ENCODE results near the gene ICE2. TPM values are rescaled to one million over a fixed set of nuclear protein-coding genes. Genes with fewer than 3 reads are reported as not detected.

The ICE2 gene
- total and polyA plus RNA-seq, 2 of the 8 experiments (the other 6 are each of a cell fraction or from before 2014, with no cell fraction given), result 40.0 to 87.3 TPM

- no peak for TF ChIP-seq POLR2AphosphoS5 (IDR thresholded peaks at IDR 0.05; ENCODE audit: low read depth, low read length)
- TF ChIP-seq BCL11A (IDR thresholded peaks at IDR 0.05; ENCODE audit: low read depth in 2 of 2, low read length in 2 of 2), result no peak
- no peak for TF ChIP-seq CHD2 (IDR thresholded peaks at IDR 0.05; ENCODE audit: low read length)
- TF ChIP-seq BRCA1 (IDR thresholded peaks at IDR 0.05; ENCODE audit: low read depth, low read length), result no peak
These were observed 72.2 kb downstream of the ICE2 start (continued) for GRCh38 chr15:60406513-60407414.

All from H1 (cell line).